SHP77 treated with DMSO at 0.1 percent for 48 hours (cell line): Measurements from ENCODE around the gene ALX3.
"Not testable (repeated sequence)": the region's sequence is repeated elsewhere in the genome, so short reads cannot be mapped to it uniquely, and the experiment has no call there.

ENCODE experiments used
- DNase-seq: peaks from one replicate; lab custom pipeline; 2025; lab: John Stamatoyannopoulos, UW

Gene ALX3

DNA sequence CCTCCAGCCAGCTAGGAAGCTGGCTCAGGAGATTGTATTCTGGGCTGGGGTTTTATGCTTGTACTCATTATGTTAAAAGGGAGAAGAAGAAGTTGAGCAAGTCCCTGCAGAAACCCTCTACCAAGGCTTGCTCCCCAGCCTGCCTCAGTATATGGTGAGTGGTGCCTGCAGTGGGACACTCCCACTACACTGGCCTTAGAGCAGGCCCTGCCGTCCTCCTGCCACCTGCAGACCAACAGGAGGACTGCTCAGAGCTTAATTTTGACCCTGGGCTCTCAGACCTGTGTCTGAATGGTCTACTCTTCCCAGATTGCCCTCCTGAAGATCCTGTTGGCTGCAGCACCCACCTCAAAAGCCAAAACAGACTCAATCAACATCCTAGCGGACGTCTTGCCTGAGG, 23.0 kb downstream of the ALX3 start:
- DNase-seq: no peak

DNA sequence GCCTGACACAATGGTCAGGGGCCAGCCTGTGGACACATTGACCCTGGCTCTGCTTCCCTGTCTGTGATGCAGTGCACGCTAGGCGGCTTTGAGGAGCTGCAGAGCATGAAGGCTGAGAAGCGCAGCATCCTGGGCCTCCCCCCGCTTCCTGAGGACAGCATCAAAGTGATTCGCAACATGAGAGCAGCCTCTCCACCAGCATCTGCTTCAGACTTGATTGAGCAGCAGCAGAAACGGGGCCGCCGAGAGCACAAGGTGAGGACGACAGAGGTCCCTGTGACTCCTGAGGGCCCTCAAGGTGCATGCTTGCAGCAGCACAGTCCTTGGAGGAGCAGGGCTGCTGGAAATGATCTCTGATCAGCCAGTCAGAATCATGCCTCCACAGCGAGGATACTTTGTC, 27.5 kb downstream of the ALX3 start:
- DNase-seq: no peak

DNA sequence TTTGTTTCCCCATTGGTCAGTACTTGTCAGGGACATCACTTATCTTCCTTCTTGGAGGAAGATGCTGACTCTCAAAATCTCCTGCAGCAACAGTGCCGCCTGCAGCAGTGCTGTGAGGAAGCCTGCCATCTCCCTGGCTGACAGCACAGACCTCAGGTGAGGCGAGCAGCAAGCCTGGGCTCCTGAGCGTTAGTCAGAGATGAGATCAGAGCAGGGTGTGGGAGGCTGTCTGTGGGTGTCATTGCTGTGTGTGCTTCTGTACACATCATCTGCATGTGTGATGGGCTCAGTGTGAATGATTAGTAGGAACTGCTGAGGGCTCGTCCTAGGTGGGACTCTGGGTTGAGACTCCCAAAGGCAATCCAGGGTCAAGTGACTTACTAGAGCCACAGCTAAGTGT, 29.9 kb downstream of the ALX3 start:
- DNase-seq: no peak

DNA sequence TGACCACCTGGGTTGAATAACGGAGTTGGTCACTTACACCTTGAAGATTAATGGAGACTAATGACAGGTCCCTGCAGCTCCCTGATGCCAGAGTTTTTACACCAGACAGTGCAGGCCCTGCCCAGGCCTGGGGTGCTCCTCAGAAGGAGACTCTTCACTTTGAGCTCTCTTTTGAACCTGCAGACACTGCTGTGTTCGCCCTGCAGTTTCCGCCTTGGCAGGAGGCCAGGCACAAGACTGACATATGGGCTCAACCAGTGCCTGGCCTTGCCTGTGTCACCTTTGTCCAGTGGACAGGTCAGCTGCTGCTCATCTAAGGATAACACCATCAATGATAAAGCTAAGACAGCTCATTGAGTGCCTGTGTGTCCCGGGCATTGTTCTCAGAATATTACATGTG, 30.8 kb downstream of the ALX3 start:
- DNase-seq: no peak

DNA sequence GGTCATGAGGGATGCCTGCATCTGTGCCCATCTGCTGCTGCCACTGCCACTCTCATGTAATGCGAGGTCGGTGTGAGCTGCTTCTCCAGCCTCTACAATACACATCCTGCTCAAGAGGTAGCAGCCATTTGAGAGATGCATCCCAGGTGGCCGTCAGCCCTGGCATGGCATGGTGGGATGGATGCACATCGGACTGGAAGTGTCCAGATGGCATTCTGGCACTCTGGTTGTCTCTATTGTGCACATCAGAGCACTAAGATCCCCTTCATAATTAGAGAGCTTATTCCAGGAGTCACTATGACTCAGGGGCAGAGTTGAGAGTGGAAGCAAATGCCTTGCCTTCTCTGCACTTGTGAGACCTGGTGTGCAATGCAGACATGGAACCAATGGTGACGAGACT, 32.2 kb downstream of the ALX3 start:
- DNase-seq: no peak

DNA sequence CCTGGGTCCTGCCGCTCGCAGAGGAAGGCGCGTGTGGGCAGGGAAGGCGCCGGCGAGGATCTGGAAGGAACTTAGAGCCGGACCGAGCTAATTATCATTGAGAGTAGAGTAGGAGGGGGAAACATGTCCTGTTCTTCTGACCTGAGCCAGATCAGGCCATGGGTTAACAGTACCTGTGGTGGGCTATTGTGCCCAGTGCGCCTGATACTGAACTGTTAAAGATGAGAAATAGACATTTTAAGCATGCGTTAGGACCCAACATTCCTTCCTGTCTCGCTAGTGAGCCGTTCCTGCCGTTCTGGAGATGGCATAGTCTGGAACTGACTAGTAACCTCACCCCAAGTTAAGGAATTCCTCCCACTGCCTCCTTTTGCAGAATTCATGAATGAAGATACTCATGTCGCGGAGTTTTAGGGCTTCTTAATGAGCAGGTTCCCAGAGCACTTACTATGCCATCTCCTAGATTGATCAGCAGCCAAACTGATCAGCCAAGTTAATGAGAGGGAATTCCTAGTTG, 35.2 kb downstream of the ALX3 start:
- DNase-seq: no peak

DNA sequence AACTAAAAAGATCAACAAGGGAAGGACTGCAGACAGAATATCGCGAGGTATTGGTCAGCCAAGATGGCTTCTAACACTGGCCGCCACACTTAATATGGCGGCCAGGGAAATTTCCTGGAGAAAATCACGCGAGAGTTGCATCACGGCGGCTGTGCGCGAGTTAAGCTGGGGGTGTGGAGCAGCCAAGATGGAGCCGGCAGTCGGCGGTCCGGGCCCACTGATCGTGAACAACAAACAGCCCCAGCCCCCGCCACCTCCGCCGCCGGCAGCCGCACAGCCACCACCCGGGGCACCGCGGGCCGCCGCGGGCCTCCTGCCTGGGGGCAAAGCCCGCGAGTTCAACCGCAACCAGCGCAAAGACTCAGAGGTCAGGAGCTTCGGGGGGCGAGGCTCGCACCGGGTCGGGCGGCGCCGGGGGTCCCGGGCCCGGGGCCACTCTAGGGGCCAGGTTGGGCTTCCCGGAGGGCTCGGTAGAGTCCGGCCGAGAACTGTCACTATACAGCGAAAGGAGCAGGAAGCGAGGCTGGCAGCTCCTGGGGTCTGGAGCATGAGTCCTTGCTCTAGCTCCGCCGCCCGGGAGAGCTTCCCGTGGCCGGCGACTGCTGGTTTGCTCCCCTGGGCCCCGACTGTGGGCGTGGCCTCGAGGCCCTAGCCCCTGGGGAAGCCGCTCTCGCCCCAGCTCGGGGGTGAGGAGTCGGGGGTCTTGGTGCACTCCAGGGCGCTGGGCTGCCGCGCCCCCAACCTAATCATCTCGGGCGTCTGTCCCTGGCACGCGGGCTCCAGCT, 35.8 kb downstream of the ALX3 start, which contains the start of gene STRIP1:
STRIP1 (plus strand) TSS at position 174 of the 785 bp plus-strand sequence; CDS start at position 188, 14 bp downstream.
- DNase-seq: peak; percentile 82

DNA sequence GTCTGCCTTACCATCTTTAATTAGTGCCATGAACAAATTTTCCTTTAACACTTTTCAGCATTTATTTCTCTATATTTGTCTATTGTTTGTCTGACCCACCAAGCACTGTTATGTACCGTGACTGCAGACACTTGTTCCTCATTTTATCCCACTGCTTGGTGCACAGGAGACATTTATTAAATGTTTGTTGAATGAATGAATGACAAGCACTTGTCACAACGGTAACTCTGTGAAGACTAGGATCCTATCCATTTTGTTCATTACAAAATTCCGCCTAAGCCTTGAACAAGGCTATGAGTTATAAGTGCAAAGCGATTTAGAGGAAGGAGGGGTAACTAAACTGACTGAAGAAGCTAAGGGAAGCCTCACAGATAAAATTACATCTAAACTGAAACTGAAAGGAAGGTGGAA, 36.4 kb downstream of the ALX3 start:
- DNase-seq: no peak

DNA sequence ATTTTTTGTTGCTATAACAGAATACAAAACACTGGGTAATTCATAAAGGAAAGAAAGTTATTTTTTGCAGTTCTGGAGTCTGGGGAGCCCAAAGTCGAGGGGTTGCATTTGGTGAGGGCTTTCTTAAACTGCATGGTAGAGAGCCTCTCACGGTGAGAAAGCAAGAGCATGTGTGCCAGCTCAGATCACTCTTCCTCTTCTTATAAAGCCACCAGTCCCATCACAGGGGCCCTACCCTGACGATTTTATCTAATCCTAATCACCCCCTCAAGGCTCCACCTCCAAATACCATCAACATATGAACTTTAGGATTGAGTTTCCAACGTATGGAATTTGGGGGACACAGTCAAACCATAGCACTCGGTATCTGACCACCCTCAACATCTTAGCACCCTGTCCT, 37.1 kb downstream of the ALX3 start:
- no peak for DNase-seq

DNA sequence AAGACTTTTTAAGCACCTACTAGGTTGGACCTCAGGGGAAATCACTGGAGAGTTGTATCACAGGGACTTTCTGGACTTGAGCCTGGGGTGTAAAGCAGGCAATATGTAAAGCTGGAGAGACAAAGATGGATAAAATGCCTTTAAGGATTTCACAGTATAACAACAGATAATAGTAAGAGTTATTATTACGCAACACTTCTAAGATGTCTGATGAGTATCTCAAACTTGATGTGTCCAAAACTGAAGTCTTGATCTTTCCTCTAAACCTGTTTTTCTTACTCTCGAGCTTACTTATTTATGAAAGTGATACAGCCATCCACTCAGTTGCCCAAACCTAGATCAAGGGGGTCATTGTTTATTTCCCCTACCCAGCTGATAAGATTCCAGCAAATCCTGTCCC, 38.1 kb downstream of the ALX3 start:
- no peak for DNase-seq

DNA sequence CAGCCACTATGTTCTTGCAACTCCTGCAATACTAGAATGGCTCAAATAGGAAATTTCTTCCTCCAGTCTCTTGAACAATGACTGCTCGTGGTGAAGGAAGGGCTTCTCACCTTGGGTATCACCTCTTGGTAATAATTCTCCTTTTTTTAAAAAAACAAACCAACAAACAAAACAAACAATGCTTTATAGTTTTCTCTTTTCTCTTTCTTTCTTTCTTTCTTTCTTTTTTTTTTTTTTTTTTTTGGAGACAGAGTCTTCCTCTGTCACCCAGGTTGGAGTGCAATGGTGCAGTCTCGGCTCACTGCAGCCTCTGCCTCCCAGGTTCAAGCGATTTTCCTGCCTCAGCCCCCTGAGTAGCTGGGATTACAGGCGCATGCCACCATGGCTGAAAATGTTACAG, 39.8 kb downstream of the ALX3 start:
- not testable (repeated sequence) for DNase-seq

DNA sequence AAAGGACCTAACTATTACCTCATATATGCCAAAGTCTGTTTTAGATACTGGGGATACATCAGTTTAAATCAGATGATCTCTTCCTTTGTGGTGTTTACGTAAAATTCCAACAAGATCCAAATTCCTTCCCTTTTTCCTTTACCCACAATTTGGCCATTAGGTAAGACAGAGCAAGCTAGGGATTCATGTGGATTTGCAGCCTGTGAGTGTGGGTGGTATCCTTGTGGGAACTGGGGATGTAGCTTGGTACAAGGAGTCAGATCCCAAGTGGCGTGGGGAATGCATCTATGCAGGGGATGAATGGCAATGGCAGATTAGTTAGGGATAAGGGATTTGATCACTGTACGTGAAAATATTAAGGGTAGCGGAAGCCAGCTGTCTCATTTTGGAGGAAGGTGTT, 45.9 kb downstream of the ALX3 start:
- no peak for DNase-seq

DNA sequence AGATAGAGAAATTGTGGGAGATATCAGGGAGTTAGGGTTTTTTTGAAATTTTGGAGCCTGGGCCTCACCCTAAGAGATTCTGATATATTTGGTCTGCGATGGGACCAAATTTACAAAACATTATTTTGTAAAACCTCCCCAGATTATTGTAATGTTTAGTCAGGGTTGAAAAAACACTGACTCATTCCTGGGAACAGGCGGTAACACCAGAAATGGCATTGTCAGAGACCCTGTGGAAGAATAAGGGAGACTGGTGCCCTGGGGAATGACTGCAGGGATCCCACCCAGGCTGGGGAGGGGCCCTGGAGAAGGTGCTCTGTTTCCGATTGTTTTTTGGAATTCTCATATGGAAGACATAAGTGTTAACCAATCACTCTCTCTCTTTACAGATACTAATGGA, 49.2 kb downstream of the ALX3 start:
- DNase-seq: no peak

DNA sequence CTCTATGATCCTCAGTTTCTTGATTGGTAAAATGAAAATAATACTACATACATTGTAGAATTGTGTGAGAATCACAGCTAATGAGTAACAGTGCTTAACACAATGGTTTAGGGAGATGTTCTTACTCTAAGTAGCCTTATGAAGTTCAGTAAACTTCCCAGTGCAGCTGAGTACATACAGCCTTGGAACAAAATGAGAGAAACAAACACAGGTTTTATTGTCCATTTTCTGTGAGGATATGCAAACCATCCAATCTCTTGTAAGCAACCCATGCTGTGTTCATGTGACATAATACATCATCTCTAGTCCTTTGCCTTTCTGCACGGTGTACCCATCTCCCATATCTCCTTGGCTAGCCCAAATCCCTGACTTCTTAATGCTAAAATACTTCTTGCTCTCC, 50.7 kb downstream of the ALX3 start:
- DNase-seq: no peak

DNA sequence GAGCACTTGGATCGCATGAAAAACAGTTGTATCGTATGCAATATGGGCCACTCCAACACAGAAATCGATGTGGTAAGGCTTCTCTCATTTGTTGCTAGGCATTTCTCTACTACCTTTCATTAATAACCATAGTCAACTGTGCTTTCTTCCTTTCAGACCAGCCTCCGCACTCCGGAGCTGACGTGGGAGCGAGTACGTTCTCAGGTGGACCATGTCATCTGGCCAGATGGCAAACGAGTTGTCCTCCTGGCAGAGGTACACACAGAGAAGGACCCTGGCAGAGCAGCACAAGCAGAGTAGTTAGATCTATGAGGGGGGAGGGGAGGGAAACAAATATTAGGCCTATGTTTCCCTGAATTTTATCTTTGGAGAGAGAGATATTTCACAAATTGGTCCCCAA, 52.1 kb downstream of the ALX3 start:
- no peak for DNase-seq

DNA sequence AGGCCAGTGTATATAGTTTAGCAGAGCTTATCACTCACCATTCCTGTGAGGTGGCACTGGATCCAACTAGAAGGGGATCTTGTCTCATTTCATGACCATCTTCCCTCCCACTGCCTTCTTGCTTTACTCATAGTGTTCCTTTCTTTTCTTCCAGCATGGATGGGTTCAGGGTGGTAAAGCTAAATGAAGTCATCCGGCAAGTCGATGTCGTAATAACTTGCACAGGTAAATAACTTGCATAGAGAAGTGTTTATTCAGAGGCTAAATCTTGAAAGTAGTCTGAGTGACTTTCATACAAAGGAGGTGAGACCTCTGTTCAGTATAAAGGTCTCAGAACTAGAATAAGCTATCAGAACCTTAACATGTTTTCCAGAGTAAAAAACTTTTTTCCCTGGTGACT, 52.7 kb downstream of the ALX3 start:
- no peak for DNase-seq

DNA sequence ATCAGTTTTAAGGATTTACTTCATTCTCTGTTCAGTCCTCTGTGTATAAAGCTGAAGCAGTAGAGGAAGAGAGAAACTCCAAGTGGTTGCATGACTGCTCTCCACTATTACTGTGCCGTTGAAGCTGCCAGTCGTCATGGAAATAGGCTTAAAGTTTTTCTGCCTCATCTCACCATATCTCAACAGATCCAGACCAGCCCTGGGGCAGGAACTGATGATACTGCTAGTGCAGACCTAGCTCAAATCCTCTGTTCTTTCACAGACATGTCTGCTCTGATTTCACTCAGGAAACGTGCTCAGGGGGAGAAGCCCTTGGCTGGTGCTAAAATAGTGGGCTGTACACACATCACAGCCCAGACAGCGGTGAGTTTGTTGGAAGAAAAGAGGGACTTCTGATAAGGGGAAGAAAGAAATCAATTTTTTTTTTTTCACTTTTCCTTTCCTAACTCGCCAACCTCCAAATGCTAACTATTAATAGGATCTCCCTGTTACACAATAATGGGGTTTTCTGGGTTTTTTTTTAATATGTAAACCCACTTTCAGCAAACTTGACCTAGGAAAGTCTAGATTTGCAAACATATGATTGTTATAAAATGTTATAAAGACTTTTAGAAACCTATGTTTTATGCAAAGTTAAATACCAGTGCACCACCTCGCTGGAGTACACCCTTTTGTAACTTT, 58.2 kb downstream of the ALX3 start:
- no peak for DNase-seq

DNA sequence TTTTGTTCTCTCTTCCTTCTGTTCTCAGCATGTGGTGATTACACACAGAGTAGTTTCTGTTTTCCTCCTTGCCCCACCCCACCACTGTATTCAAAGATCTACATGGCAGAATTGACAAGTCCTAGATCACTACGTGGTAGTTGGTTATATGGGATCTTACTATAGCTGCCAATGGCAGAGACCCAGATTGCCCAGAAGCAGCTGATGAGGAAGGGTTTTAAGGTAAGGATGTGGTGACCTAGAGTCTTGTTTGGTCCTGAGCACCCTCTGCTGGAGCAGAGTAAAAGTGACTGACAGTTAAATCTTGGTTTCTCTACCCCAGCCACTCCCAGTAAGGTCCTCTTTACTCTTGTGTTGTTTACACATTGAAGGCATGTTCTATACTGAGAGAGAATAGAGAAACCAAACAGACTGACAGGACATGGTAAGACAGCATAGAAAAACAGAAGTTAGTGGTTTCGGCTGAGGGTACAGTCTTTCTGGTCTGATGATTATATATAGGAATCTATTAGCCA, 58.9 kb downstream of the ALX3 start:
- no peak for DNase-seq
